ENCODE data around the gene MYRIP.

MYRIP gene

DNA sequence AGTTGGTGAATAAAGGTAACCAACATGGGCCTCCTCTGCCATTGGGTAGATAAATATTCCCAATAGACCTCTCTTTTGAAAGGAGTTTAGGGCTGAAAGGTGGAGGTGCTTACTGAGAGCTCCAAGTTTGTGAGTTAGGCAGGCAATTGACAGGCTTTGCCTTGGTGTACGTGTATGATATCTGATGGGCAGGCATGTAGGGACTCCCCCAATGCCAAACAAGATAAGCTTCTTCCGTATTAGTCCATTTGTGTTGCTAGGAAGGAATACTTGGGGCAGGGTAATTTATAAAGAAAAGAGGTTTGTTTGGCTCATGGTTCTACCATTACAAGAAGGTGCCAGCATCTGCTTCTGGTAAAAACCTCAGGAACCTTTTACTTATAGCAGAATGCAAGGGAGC is 339.4 kb downstream of the MYRIP start:
- TF ChIP-seq, protein P1, sequence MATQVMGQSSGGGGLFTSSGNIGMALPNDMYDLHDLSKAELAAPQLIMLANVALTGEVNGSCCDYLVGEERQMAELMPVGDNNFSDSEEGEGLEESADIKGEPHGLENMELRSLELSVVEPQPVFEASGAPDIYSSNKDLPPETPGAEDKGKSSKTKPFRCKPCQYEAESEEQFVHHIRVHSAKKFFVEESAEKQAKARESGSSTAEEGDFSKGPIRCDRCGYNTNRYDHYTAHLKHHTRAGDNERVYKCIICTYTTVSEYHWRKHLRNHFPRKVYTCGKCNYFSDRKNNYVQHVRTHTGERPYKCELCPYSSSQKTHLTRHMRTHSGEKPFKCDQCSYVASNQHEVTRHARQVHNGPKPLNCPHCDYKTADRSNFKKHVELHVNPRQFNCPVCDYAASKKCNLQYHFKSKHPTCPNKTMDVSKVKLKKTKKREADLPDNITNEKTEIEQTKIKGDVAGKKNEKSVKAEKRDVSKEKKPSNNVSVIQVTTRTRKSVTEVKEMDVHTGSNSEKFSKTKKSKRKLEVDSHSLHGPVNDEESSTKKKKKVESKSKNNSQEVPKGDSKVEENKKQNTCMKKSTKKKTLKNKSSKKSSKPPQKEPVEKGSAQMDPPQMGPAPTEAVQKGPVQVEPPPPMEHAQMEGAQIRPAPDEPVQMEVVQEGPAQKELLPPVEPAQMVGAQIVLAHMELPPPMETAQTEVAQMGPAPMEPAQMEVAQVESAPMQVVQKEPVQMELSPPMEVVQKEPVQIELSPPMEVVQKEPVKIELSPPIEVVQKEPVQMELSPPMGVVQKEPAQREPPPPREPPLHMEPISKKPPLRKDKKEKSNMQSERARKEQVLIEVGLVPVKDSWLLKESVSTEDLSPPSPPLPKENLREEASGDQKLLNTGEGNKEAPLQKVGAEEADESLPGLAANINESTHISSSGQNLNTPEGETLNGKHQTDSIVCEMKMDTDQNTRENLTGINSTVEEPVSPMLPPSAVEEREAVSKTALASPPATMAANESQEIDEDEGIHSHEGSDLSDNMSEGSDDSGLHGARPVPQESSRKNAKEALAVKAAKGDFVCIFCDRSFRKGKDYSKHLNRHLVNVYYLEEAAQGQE (IDR thresholded peaks at IDR 0.05; ENCODE audit: insufficient read depth in 1 of 2, low read depth in 2 of 2, low read length in 2 of 2): no peak
- TF ChIP-seq TAF1 (IDR thresholded peaks at IDR 0.05; ENCODE audit: borderline replicate concordance, insufficient read depth, low read length) (no peak), SIN3A (IDR thresholded peaks at IDR 0.05; ENCODE audit: borderline replicate concordance, insufficient read depth, low read length) (no peak), FOXP2 (optimal IDR thresholded peaks at IDR 0.05; ENCODE audit: borderline replicate concordance, extremely low read depth, extremely low read length, insufficient read depth) (no peak)

DNA sequence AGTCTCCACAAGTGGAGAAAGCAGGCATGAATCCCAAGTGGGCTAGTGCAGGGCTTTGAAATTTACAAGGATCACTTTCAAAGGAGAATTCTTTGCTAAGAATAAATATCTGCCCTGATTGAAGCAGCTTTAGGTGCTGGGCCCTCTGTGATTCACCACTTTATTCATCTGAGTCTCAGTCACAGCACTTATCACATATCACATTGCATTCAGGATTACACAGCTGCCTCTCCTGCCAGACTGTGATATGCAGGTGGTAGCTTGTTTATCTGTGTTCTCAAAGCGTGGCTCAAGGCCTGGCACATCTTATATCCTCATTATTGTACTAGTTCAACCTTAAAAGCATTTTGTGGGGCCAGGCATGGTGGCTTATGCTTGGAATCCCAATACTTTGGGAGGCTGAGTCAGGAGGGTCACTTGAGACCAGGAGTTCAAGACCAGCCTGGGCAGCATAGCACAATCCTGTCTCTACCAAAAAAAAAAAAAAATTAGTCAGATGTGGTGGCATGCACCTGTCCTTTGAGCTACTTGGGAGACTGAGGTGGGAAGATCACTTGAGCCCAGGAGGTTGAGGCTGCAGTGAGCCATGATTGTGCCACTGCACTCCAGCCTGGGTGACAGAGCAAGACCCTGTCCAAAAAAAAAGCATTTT is 343.2 kb downstream of the MYRIP start:
- no peak for TF ChIP-seq SIN3A (IDR thresholded peaks at IDR 0.05; ENCODE audit: borderline replicate concordance, insufficient read depth, low read length)
- TF ChIP-seq TAF1 (IDR thresholded peaks at IDR 0.05; ENCODE audit: borderline replicate concordance, insufficient read depth, low read length): no peak
- no peak for TF ChIP-seq POLR2AphosphoS5 (IDR thresholded peaks at IDR 0.05; ENCODE audit: low read depth, low read length)
- TF ChIP-seq FOXP2 (optimal IDR thresholded peaks at IDR 0.05; ENCODE audit: borderline replicate concordance, extremely low read depth, extremely low read length, insufficient read depth): no peak
- TF ChIP-seq, protein P1 (IDR thresholded peaks at IDR 0.05; ENCODE audit: insufficient read depth in 1 of 2, low read depth in 2 of 2, low read length in 2 of 2): no peak

DNA sequence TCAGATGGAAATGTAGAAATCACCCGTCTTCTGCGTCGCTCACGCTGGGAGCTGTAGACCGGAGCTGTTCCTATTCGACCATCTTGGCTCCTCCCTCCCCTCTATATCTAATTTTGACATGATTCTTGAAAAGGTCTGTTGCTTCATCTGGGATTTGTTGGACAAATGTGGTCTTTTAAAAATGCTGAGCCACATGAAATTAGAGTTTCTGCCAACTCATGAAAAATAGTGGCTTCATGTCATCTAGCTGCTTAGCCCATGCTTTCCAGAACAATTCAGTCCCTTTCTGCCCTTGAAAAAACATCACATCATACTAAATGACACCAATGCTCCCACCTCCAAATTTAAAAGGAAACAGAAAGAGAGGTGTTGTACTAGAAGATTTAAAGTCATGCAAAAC is 351.5 kb downstream of the MYRIP start:
- TF ChIP-seq, protein P1 (IDR thresholded peaks at IDR 0.05; ENCODE audit: insufficient read depth in 1 of 2, low read depth in 2 of 2, low read length in 2 of 2): no peak
- TF ChIP-seq SIN3A (IDR thresholded peaks at IDR 0.05; ENCODE audit: borderline replicate concordance, insufficient read depth, low read length) (no peak), POLR2AphosphoS5 (IDR thresholded peaks at IDR 0.05; ENCODE audit: low read depth, low read length) (no peak), TAF1 (IDR thresholded peaks at IDR 0.05; ENCODE audit: borderline replicate concordance, insufficient read depth, low read length) (no peak), FOXP2 (optimal IDR thresholded peaks at IDR 0.05; ENCODE audit: borderline replicate concordance, extremely low read depth, extremely low read length, insufficient read depth) (no peak)

DNA sequence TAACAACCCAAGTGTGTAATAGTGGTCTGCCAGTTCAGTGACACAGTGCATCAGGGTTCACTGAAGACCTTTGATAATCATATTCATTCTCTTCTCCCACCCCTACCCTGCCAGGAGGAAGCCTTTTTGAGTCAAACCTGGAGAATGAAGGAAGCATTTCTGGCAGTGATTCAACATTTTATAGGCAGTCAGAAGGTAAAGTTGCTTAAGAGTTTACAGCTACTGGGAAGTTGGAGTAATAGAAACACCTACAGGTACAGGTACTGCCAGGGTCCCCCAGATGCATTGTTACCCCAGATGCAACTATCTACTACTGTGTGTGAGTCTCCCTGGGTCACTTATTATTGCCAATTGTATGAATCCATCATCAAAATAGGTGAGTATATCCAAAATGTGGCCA is 353.2 kb downstream of the MYRIP start:
- TF ChIP-seq FOXP2 (optimal IDR thresholded peaks at IDR 0.05; ENCODE audit: borderline replicate concordance, extremely low read depth, extremely low read length, insufficient read depth) (no peak), POLR2AphosphoS5 (IDR thresholded peaks at IDR 0.05; ENCODE audit: low read depth, low read length) (no peak), SIN3A (IDR thresholded peaks at IDR 0.05; ENCODE audit: borderline replicate concordance, insufficient read depth, low read length) (no peak), TAF1 (IDR thresholded peaks at IDR 0.05; ENCODE audit: borderline replicate concordance, insufficient read depth, low read length) (no peak)
- TF ChIP-seq, protein P1 (IDR thresholded peaks at IDR 0.05; ENCODE audit: insufficient read depth in 1 of 2, low read depth in 2 of 2, low read length in 2 of 2): no peak

Data from PFSK-1 (cell line).